ENCODE data around the gene FUOM.

DNA sequence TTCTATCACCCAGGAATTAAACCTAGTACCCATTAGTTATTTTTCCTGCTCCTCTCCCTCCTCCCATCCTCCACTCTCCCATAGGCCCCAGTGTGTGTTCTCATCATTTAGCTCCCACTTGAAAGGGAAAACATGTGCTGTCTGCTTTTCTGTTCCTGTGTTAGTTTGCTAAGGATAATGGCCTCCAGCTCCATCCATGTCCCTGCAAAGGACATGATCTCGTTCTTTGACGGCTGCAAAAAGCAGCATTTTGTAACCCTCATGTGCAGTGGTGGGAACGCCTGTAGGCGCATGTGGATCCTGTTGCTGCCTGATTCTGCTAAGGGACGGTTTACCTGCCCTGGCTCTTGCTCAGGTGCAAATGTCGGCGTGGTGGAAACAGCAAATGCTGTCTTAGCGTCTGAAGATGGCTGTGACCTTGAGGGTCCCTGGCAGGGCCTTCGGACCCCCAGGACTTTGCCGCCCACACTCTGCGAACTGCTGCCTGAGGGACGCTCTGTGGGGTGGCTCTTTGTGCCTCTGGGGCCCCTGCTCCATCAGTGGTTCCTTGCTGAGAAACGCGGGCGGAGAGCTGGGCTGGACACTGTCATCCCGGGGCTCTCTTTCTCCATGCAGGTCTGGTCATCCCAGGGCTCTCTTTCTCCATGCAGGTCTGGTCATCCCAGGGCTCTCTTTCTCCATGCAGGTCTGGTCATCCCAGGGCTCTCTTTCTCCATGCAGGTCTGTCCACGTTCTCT, 30.6 kb upstream of the FUOM start:
- TF ChIP-seq, protein P1, sequence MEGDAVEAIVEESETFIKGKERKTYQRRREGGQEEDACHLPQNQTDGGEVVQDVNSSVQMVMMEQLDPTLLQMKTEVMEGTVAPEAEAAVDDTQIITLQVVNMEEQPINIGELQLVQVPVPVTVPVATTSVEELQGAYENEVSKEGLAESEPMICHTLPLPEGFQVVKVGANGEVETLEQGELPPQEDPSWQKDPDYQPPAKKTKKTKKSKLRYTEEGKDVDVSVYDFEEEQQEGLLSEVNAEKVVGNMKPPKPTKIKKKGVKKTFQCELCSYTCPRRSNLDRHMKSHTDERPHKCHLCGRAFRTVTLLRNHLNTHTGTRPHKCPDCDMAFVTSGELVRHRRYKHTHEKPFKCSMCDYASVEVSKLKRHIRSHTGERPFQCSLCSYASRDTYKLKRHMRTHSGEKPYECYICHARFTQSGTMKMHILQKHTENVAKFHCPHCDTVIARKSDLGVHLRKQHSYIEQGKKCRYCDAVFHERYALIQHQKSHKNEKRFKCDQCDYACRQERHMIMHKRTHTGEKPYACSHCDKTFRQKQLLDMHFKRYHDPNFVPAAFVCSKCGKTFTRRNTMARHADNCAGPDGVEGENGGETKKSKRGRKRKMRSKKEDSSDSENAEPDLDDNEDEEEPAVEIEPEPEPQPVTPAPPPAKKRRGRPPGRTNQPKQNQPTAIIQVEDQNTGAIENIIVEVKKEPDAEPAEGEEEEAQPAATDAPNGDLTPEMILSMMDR (conservative IDR thresholded peaks at IDR 0.05; ENCODE audit: low read depth, low read length): no peak
- TF ChIP-seq EZH2phosphoT487 (IDR thresholded peaks at IDR 0.05; ENCODE audit: borderline replicate concordance, low read length): no peak
